NT2/D1 (cell line): ENCODE results near the gene POLR2J.
"Not testable (repeated sequence)": the region's sequence is repeated elsewhere in the genome, so short reads cannot be mapped to it uniquely, and the experiment has no call there.

Experiments used
- YY1 ChIP-seq: IDR thresholded peaks from 2 replicates; pipeline ENCODE4 v1.6.1; 2011; ENCODE audit not compliant: insufficient read length, insufficient read depth
- ZNF274 ChIP-seq: IDR thresholded peaks from 2 replicates; pipeline ENCODE4 v1.6.1; 2011; ENCODE audit warnings: mild to moderate bottlenecking, low read depth, low read length

- TF ChIP-seq YY1, ZNF274: not testable (repeated sequence)
These were observed 18.1 kb upstream of the POLR2J start for GRCh38 chr7:102496861-102497260.
